Liver (tissue), 9 donors: ENCODE results near the gene TERT. TPM values are rescaled to one million over a fixed set of nuclear protein-coding genes. Genes with fewer than 3 reads are reported as not detected.

ENCODE experiments used
- DNase-seq: peaks from one replicate; pipeline ENCODE4 v3.0.0-alpha.2; 2017; ENCODE audit warnings: low spot score
- H3K27ac ChIP-seq, 2 donors: one replicate each; pipeline ENCODE4 v1.7.0; 2013; ENCODE audit warnings: inconsistent platforms in 2 of 2, low read length in 2 of 2, control low read depth in 1 of 2, low read depth in 1 of 2, mild to moderate bottlenecking in 1 of 2
- H3K27me3 ChIP-seq, 4 donors: one replicate each; pipeline versions ENCODE4 v1.6.1 to v1.7.0; 2013; ENCODE audit warnings: low read length in 3 of 4, inconsistent platforms in 1 of 4, mild to moderate bottlenecking in 1 of 4, moderate library complexity in 1 of 4; ENCODE audit not compliant: control insufficient read depth in 4 of 4, insufficient read depth in 4 of 4
- H3K36me3 ChIP-seq, 4 donors: one replicate each; pipeline versions ENCODE4 v1.6.1 to v1.7.0; 2013; ENCODE audit warnings: low read length in 3 of 4, mild to moderate bottlenecking in 3 of 4, low read depth in 1 of 4, moderate library complexity in 1 of 4; ENCODE audit not compliant: control insufficient read depth in 4 of 4, insufficient read depth in 3 of 4
- H3K4me1 ChIP-seq, 4 donors: one replicate each; pipeline versions ENCODE4 v1.6.1 to v1.7.0; 2013; ENCODE audit warnings: low read length in 3 of 4, mild to moderate bottlenecking in 3 of 4, moderate library complexity in 1 of 4; ENCODE audit not compliant: control insufficient read depth in 4 of 4, insufficient read depth in 4 of 4
- H3K4me3 ChIP-seq, 3 donors: one replicate each; pipeline versions ENCODE4 v1.6.1 to v1.7.0; 2013; ENCODE audit warnings: low read length in 3 of 3, control low read depth in 1 of 3, low read depth in 1 of 3, mild to moderate bottlenecking in 1 of 3
- H3K9ac ChIP-seq, 2 donors: one replicate each; pipeline ENCODE4 v1.7.0; 2013; ENCODE audit warnings: low read length in 2 of 2, mild to moderate bottlenecking in 2 of 2, moderate library complexity in 2 of 2, control low read depth in 1 of 2, low read depth in 1 of 2
- H3K9me3 ChIP-seq, 4 donors: one replicate each; pipeline versions ENCODE4 v1.6.1 to v1.7.0; 2013; ENCODE audit warnings: low read length in 3 of 4; ENCODE audit not compliant: control insufficient read depth in 4 of 4
- EGR1 ChIP-seq, 2 donors: IDR thresholded peaks; 2 replicates each; pipeline ENCODE4 v1.6.1; 2016 to 2018; ENCODE audit warnings: antibody characterized with exemption in 2 of 2, low read depth in 2 of 2
- FOXA1 ChIP-seq: IDR thresholded peaks from 2 replicates; pipeline ENCODE4 v1.6.1; 2016; ENCODE audit warnings: antibody characterized with exemption
- FOXA2 ChIP-seq: IDR thresholded peaks from 2 replicates; pipeline ENCODE4 v1.6.1; 2016; ENCODE audit warnings: antibody characterized with exemption
- GABPA ChIP-seq, 2 donors: IDR thresholded peaks in 1 of 2; conservative IDR thresholded peaks in 1 of 2; 2 replicates each; pipeline ENCODE4 v1.6.1; 2016; ENCODE audit warnings: antibody characterized with exemption in 2 of 2, mild to moderate bottlenecking in 1 of 2, moderate library complexity in 1 of 2
- HNF4A ChIP-seq, 2 donors: conservative IDR thresholded peaks; 2 replicates each; pipeline ENCODE4 v1.6.1; 2016; ENCODE audit warnings: antibody characterized with exemption in 2 of 2, mild to moderate bottlenecking in 2 of 2
- HNF4G ChIP-seq: IDR thresholded peaks from 2 replicates; pipeline ENCODE4 v1.6.1; 2016; ENCODE audit warnings: antibody characterized with exemption
- JUND ChIP-seq, 2 donors: IDR thresholded peaks; 2 replicates each; pipeline ENCODE4 v1.6.1; 2016; ENCODE audit warnings: antibody characterized with exemption in 2 of 2
- NR2F2 ChIP-seq: IDR thresholded peaks from 2 replicates; pipeline ENCODE4 v1.6.1; 2016; ENCODE audit warnings: antibody characterized with exemption
- RAD21 ChIP-seq, 2 donors: IDR thresholded peaks; 2 replicates each; pipeline ENCODE4 v1.6.1; 2016; ENCODE audit warnings: antibody characterized with exemption in 2 of 2, mild to moderate bottlenecking in 2 of 2
- RXRA ChIP-seq, 2 donors: IDR thresholded peaks; 2 replicates each; pipeline ENCODE4 v1.6.1; 2017 to 2018; ENCODE audit warnings: antibody characterized with exemption in 2 of 2, mild to moderate bottlenecking in 1 of 2
- SP1 ChIP-seq: IDR thresholded peaks from 2 replicates; pipeline ENCODE4 v1.6.1; 2018; ENCODE audit warnings: antibody characterized with exemption, mild to moderate bottlenecking
- TAF1 ChIP-seq: conservative IDR thresholded peaks from 2 replicates; pipeline ENCODE4 v1.6.1; 2016; ENCODE audit warnings: antibody characterized with exemption, mild to moderate bottlenecking
- YY1 ChIP-seq: IDR thresholded peaks from 2 replicates; pipeline ENCODE4 v1.6.1; 2016; ENCODE audit warnings: antibody characterized with exemption, mild to moderate bottlenecking
- WGBS: extraction: QIAGEN DNeasy Blood & Tissue Kit; methylation state at CpG from one replicate; pipeline ENCODE4 v1.1.7; 2013; 5-methylcytosine and 5-hydroxymethylcytosine counted together
- polyA plus RNA-seq, 2 donors: library from polyadenylated mRNA; stranded (reverse) in 1 of 2; unstranded in 1 of 2; fragments of 200-250 nt in 1 of 2; fragments of >200 nt in 1 of 2; fragmentation: Nextera tagmentation in 1 of 2; extraction: Ambion mirVana in 1 of 2; gene quantifications; one replicate each; pipeline versions ENCODE4 v1.2.1 to v1.2.3, GENCODE V29; 2013 to 2015
- total RNA-seq, 2 donors: library from RNA; depleted of rRNA; stranded (reverse); fragments of >200 nt; gene quantifications; one replicate each; pipeline ENCODE4 v1.2.3, GENCODE V29; 2014
- TF ChIP-seq, protein P1 (sequence below): IDR thresholded peaks from 2 replicates; pipeline ENCODE4 v1.6.1; 2016; ENCODE audit warnings: antibody characterized with exemption
- TF ChIP-seq, protein P2 (sequence below): IDR thresholded peaks from 2 replicates; pipeline ENCODE4 v1.6.1; 2016; ENCODE audit warnings: antibody characterized with exemption, mild to moderate bottlenecking
- TF ChIP-seq, protein P3 (sequence below): IDR thresholded peaks from 2 replicates; pipeline ENCODE4 v1.6.1; 2016; ENCODE audit warnings: antibody characterized with exemption
- TF ChIP-seq, protein P4 (sequence below): fragments of 150-350 bp; IDR thresholded peaks from 2 replicates; pipeline ENCODE4 v1.5.1; 2017; ENCODE audit warnings: improper control_type of control experiment, low read depth, low read length; ENCODE audit not compliant: missing input control
- TF ChIP-seq, protein P5 (sequence below): IDR thresholded peaks from 2 replicates; pipeline ENCODE4 v1.6.1; 2016; ENCODE audit warnings: antibody characterized with exemption
- donor health status: healthy.
- donor health status: healthy.
- donor health status: healthy.
- donor health status: healthy.
- donor health status: healthy.

The TERT gene
- total and polyA plus RNA-seq, 4 donors = 0.14 TPM; not detected in 3

DNA sequence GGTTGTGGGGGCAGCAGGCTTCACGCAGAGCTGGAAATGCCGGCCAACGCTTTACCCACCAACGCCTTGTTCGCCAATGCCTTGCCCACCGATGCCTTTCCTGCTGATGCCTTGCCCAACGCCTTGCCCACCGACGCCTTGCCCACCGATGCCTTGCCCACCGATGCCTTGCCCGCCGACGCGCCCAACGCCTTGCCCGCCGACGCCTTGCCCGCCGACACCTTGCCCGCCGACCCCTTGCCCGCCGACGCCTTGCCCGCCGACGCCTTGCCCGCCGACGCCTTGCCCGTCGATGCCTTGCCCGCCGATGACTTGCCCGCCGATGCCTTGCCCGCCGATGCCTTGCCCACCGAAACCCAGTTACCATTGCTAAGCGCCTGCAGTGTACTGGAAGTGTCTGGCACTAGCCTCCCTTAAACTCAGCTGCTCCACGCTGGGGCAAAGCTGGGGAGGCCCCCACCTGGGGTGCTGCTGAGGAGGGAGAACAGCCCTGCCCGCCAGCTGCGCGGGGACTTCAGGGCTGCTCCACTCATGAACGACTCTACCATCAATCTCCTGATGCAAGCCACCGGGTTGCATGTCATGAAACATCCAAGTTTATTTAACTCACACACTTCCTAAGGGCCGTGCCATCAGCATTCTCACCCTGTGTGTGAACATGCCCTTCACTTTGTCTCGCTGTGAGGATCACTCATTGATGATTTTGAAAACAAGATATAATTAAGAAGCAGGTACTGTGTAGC, 67.9 kb downstream of the TERT start:
- Histone ChIP-seq H3K27me3 (no peaks in the 10 kb centered on the region), H3K4me1 (no peaks in the 10 kb centered on the region), H3K9me3 (no peaks in the 10 kb centered on the region), H3K36me3 (no peaks in the 10 kb centered on the region), H3K4me3 (no peak overlapping the region), H3K9ac (no peak overlapping the region), H3K27ac (no peak overlapping the region)
- 85% methylated on average over 50 of the region's 50 CpGs for WGBS
- DNase-seq = no peak
- TF ChIP-seq, protein P1, sequence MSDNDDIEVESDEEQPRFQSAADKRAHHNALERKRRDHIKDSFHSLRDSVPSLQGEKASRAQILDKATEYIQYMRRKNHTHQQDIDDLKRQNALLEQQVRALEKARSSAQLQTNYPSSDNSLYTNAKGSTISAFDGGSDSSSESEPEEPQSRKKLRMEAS = no peak
- TF ChIP-seq HNF4G (no peak), HNF4A (conservative IDR thresholded peaks at IDR 0.05) (no peak), TAF1 (no peak), RAD21 (IDR thresholded peaks at IDR 0.05) (no peak), YY1 (no peak), SP1 (no peak), RXRA (IDR thresholded peaks at IDR 0.05) (no peak), FOXA2 (no peak), JUND (IDR thresholded peaks at IDR 0.05) (no peak), NR2F2 (no peak), FOXA1 (no peak), EGR1 (IDR thresholded peaks at IDR 0.05; ENCODE audit: low read depth in 2 of 2) (no peak), GABPA (IDR thresholded peaks at IDR 0.05 in 1 of 2, conservative IDR thresholded peaks at IDR 0.05 in 1 of 2) (no peak)
- TF ChIP-seq, protein P2, sequence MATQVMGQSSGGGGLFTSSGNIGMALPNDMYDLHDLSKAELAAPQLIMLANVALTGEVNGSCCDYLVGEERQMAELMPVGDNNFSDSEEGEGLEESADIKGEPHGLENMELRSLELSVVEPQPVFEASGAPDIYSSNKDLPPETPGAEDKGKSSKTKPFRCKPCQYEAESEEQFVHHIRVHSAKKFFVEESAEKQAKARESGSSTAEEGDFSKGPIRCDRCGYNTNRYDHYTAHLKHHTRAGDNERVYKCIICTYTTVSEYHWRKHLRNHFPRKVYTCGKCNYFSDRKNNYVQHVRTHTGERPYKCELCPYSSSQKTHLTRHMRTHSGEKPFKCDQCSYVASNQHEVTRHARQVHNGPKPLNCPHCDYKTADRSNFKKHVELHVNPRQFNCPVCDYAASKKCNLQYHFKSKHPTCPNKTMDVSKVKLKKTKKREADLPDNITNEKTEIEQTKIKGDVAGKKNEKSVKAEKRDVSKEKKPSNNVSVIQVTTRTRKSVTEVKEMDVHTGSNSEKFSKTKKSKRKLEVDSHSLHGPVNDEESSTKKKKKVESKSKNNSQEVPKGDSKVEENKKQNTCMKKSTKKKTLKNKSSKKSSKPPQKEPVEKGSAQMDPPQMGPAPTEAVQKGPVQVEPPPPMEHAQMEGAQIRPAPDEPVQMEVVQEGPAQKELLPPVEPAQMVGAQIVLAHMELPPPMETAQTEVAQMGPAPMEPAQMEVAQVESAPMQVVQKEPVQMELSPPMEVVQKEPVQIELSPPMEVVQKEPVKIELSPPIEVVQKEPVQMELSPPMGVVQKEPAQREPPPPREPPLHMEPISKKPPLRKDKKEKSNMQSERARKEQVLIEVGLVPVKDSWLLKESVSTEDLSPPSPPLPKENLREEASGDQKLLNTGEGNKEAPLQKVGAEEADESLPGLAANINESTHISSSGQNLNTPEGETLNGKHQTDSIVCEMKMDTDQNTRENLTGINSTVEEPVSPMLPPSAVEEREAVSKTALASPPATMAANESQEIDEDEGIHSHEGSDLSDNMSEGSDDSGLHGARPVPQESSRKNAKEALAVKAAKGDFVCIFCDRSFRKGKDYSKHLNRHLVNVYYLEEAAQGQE = no peak
- TF ChIP-seq, protein P3, sequence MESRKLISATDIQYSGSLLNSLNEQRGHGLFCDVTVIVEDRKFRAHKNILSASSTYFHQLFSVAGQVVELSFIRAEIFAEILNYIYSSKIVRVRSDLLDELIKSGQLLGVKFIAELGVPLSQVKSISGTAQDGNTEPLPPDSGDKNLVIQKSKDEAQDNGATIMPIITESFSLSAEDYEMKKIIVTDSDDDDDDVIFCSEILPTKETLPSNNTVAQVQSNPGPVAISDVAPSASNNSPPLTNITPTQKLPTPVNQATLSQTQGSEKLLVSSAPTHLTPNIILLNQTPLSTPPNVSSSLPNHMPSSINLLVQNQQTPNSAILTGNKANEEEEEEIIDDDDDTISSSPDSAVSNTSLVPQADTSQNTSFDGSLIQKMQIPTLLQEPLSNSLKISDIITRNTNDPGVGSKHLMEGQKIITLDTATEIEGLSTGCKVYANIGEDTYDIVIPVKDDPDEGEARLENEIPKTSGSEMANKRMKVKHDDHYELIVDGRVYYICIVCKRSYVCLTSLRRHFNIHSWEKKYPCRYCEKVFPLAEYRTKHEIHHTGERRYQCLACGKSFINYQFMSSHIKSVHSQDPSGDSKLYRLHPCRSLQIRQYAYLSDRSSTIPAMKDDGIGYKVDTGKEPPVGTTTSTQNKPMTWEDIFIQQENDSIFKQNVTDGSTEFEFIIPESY = no peak
- TF ChIP-seq, protein P4, sequence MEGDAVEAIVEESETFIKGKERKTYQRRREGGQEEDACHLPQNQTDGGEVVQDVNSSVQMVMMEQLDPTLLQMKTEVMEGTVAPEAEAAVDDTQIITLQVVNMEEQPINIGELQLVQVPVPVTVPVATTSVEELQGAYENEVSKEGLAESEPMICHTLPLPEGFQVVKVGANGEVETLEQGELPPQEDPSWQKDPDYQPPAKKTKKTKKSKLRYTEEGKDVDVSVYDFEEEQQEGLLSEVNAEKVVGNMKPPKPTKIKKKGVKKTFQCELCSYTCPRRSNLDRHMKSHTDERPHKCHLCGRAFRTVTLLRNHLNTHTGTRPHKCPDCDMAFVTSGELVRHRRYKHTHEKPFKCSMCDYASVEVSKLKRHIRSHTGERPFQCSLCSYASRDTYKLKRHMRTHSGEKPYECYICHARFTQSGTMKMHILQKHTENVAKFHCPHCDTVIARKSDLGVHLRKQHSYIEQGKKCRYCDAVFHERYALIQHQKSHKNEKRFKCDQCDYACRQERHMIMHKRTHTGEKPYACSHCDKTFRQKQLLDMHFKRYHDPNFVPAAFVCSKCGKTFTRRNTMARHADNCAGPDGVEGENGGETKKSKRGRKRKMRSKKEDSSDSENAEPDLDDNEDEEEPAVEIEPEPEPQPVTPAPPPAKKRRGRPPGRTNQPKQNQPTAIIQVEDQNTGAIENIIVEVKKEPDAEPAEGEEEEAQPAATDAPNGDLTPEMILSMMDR = no peak
- TF ChIP-seq, protein P5, sequence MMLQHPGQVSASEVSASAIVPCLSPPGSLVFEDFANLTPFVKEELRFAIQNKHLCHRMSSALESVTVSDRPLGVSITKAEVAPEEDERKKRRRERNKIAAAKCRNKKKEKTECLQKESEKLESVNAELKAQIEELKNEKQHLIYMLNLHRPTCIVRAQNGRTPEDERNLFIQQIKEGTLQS = no peak
